ENCODE measurements around the gene MLH3. TPM values are rescaled to one million over a fixed set of nuclear protein-coding genes. Genes with fewer than 3 reads are reported as not detected.

The MLH3 gene
- total RNA-seq, 1 donor from 2014 or later, result 17.1 TPM

- Mint-ChIP-seq H3K27ac (ENCODE audit: unreplicated experiment) (no peak overlapping the region), H3K9me3 (ENCODE audit: unreplicated experiment) (no peaks in the 10 kb centered on the region), H3K4me3 (ENCODE audit: unreplicated experiment) (no peak overlapping the region), H3K4me1 (ENCODE audit: low read depth, unreplicated experiment) (no peaks in the 10 kb centered on the region), H3K36me3 (ENCODE audit: unreplicated experiment) (no peaks in the 10 kb centered on the region), H3K27me3 (ENCODE audit: unreplicated experiment) (no peaks in the 10 kb centered on the region)
- TF ChIP-seq CTCF (IDR thresholded peaks at IDR 0.05; ENCODE audit: partially characterized antibody, unreplicated experiment), result no peak
- DNase-seq, result no peak
These were observed 36.9 kb upstream of the MLH3 start for GRCh38 chr14:75088153-75088552.

GRCh38 chr14:75084513-75084912 is 33.2 kb upstream of the MLH3 start:
- TF ChIP-seq CTCF (IDR thresholded peaks at IDR 0.05; ENCODE audit: partially characterized antibody, unreplicated experiment), result no peak
- Mint-ChIP-seq H3K27ac (ENCODE audit: unreplicated experiment) (no peak overlapping the region), H3K9me3 (ENCODE audit: unreplicated experiment) (no peaks in the 10 kb centered on the region), H3K4me1 (ENCODE audit: low read depth, unreplicated experiment) (no peaks in the 10 kb centered on the region), H3K36me3 (ENCODE audit: unreplicated experiment) (no peaks in the 10 kb centered on the region), H3K4me3 (ENCODE audit: unreplicated experiment) (no peak overlapping the region), H3K27me3 (ENCODE audit: unreplicated experiment) (no peaks in the 10 kb centered on the region)
- no peak for DNase-seq

GRCh38 chr14:75083271-75083670 is 32.0 kb upstream of the MLH3 start:
- no peaks in the 10 kb centered on the region for H3K4me1 Mint-ChIP-seq (ENCODE audit: low read depth, unreplicated experiment)
- H3K9me3 Mint-ChIP-seq (ENCODE audit: unreplicated experiment), result no peaks in the 10 kb centered on the region
- H3K27ac Mint-ChIP-seq (ENCODE audit: unreplicated experiment), result no peak overlapping the region
- no peak for TF ChIP-seq CTCF (IDR thresholded peaks at IDR 0.05; ENCODE audit: partially characterized antibody, unreplicated experiment)
- H3K27me3 Mint-ChIP-seq (ENCODE audit: unreplicated experiment), result no peaks in the 10 kb centered on the region
- DNase-seq, result no peak
- no peaks in the 10 kb centered on the region for H3K36me3 Mint-ChIP-seq (ENCODE audit: unreplicated experiment)
- no peak overlapping the region for H3K4me3 Mint-ChIP-seq (ENCODE audit: unreplicated experiment)

- DNase-seq, result no peak
- Mint-ChIP-seq H3K9me3 (ENCODE audit: unreplicated experiment) (no peaks in the 10 kb centered on the region), H3K36me3 (ENCODE audit: unreplicated experiment) (no peaks in the 10 kb centered on the region), H3K27me3 (ENCODE audit: unreplicated experiment) (no peaks in the 10 kb centered on the region), H3K27ac (ENCODE audit: unreplicated experiment) (no peak overlapping the region), H3K4me1 (ENCODE audit: low read depth, unreplicated experiment) (no peaks in the 10 kb centered on the region), H3K4me3 (ENCODE audit: unreplicated experiment) (no peak overlapping the region)
- no peak for TF ChIP-seq CTCF (IDR thresholded peaks at IDR 0.05; ENCODE audit: partially characterized antibody, unreplicated experiment)
These were observed 30.5 kb upstream of the MLH3 start for GRCh38 chr14:75081660-75082229.

GRCh38 chr14:75079521-75079920 is 28.3 kb upstream of the MLH3 start:
- H3K9me3 Mint-ChIP-seq (ENCODE audit: unreplicated experiment), result no peaks in the 10 kb centered on the region
- H3K27ac Mint-ChIP-seq (ENCODE audit: unreplicated experiment), result no peak overlapping the region
- H3K4me3 Mint-ChIP-seq (ENCODE audit: unreplicated experiment), result no peak overlapping the region
- TF ChIP-seq CTCF (IDR thresholded peaks at IDR 0.05; ENCODE audit: partially characterized antibody, unreplicated experiment), result no peak
- no peaks in the 10 kb centered on the region for H3K27me3 Mint-ChIP-seq (ENCODE audit: unreplicated experiment)
- H3K4me1 Mint-ChIP-seq (ENCODE audit: low read depth, unreplicated experiment), result no peaks in the 10 kb centered on the region
- H3K36me3 Mint-ChIP-seq (ENCODE audit: unreplicated experiment), result no peaks in the 10 kb centered on the region
- no peak for DNase-seq
